Fibroblast of skin of left biceps (primary cell): ENCODE results near the gene GNA12.
"Not testable (repeated sequence)": the region's sequence is repeated elsewhere in the genome, so short reads cannot be mapped to it uniquely, and the experiment has no call there.

ENCODE experiments used
- DNase-seq, 2 experiments: peaks; one replicate each; pipeline ENCODE4 v3.0.0-alpha.2; 2013; ENCODE audit warnings: low read depth in 2 of 2

The GNA12 gene

DNA sequence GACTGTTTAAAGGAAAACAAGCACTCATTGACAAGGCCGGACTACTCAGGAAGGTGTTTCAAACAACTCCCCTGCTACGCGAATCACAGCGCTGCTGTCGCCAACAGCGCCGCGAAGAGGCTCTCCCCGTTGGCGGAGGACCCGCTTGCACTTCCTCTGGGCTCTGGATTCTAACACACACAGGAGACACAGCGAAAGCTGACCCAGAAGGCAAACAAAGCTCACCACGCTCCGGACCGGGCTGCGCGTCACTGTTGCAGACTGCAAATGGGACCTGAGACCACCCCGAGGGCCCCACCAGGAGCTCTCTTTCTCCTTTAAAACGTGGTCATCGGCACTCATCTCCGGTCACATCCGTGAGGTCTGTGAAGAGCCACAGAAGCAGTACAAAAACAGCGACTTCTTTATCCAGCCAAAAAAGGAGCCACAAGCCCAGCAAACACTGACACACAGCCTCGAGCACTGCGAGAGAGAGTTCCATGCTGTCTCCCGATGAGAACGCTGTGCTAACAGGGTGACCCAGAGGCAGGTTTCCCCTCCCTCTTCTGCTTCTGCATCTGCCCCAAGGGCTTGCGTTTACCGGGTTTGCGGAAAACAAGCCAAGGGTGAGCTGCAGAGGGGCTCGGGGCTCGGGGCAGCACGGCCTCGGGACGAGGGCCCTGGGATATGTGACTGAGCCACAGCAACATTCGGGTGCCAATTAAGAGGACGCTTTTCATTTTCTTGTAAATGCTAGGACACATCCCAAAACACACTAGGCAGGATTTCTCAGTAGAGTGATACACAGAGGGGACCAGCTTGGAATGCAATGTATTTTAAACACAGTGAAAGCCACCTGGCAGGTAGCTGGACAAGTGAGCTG lies 114.8 kb downstream of the GNA12 start:
- no peak for DNase-seq

DNA sequence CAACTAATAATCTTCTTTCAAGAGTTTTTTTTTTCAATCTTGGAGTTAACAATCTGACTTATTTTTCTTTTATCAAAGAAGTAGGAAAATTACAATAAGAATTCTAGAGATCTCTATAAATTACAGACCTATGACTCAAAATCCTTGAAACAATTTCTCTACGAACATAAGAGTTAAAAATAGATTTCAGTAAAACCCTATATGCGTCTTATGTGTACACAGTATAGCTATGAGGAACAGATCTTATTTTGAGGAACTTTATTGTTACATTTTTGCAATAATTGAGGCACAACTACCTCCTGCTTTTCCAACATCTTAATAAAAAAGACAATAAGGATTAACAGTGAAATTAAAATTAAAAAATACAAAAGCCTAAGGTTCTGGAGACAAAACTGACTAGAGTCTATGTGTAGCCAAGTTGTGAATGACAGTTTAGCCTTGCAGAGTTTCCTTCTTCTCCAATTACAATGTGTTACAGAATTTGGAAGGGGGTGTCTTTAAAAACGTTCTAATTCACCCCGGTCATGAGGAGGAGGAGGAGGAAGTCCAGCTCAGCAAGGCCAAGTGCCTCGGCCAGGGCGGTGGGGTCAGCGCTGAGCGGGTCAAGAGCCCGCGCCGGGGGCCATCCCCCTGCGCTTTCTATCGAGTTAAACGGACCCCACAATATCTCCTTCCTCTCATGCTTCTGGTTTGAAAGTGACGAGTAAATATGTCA lies 115.6 kb downstream of the GNA12 start:
- no peak for DNase-seq

DNA sequence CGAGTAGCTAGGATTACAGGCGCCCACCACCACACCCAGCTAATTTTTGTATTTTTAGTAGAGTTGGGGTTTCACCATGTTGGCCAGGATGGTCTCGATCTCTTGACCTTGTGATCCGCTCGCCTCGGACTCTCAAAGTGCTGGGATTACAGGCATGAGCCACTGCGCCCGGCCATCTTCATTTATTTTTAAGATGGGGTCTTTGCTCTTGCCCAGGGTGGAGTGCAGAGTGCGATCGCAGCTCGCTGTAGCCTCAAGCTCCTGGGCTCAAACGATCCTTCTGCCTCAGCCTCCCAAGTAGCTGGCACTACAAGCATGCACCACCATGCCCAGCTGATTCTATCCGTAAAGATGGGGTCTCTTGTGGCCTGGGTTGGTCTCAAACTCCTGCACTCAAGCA lies 116.9 kb downstream of the GNA12 start:
- DNase-seq: not testable (repeated sequence)

DNA sequence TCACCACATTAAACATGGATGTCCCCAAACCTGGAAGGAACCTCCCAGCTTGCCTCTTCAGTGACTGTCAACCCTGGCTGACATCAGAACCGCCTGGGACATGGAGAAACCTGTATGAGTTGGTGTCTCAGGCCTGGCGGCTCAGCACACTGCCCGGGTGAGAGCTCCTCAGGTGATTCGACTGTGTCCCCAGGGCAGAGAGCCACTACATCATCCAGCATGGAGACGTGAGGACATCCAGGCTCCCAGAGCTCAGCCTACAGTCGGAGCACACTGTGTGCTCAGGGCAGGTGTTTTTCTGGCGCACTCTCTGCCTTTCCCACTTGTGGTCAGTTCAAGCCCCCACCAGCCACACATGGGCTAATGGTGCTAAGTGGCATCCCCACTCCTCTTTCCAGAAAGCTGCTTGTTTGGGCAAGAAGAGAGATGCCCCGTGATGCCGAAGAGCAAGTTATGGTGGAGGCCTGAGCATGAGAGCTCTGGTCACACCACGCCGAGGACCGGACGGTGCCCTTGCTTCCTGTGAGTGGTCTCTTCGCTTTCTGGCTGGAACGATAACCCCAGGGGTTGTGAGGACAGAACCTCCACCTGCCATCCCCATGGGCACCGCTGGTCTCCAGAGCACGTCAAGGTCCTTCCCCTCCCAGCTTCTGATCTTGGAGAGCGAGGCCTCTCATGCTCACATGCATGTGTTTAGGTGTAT lies 117.6 kb downstream of the GNA12 start:
- no peak for DNase-seq

DNA sequence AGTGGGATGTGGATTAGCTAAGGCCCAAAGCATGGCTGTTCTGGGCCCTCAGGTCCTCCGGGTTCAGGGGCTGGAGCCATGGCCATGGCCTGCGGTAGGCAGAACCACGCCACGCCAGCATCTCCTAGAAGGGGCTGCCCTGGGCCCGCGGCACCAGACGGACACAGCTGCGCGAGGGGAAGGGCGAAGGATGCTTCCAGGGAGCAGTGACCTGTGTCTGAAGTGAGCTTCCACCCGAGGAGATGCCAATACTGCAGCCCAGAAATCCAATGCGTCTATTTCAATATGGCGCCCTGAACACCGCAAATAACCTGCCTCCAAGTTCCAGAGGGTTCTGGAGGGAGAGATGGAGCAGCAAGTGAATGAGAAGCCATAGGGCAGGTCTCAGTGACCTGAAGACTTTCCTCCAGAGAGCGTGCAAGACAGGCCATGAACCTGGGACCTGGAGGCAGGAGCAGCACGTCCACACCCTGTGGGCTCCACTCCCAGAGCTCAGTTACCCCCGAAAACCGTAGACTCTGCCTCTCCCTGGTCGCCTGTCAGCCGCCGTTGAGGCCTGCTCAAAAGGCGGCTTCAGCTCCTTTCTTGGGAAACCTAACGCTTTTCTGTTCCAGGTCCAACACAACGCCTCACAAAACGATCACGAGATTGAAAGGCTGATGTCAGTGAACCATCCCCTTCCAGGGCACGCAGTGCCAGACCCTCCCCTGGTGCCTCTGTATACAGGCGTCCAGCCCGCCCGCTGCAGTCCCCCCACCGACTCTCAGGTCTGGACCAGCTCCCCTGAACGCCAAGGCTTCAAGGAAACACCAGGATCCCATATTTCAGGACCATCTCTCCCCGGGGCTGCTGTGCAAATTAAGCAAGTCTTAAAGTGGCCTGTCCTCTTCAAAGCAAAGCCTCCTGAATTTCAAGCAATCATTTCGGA lies 118.7 kb downstream of the GNA12 start:
- no peak for DNase-seq

DNA sequence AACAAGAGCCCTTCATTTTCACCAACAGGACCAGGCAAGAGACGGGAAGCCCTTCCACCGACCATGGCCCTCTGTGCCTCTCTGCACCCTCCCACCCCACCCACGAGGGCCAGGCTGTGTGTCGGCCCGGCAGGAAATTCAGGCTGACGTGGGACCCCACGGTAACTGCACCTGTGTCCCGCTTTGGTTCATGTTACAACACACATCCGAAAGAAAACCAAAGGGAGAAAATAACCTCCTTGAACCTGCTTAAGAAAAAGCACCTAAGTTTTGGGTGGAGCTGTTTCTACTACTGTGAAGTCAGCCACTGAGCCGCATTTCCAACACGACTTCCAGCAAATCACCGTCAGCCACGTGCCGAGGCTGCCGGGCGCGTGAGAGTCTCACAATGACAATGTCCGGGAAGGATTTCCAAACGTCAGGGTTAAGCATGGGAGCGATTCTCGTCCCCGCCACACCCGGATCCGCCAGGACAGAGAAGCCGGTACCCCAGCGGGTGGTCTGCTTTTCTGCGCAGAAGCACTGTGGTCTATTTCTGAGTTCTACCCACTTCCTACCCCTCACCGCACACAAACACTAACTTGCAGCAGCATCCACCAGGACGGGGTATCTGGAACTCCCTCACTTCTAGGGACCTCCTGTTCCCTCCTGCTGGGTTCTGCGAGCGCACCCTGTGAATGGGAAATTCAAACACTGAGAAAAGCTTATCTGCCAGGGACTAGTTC lies 119.5 kb downstream of the GNA12 start:
- no peak for DNase-seq

DNA sequence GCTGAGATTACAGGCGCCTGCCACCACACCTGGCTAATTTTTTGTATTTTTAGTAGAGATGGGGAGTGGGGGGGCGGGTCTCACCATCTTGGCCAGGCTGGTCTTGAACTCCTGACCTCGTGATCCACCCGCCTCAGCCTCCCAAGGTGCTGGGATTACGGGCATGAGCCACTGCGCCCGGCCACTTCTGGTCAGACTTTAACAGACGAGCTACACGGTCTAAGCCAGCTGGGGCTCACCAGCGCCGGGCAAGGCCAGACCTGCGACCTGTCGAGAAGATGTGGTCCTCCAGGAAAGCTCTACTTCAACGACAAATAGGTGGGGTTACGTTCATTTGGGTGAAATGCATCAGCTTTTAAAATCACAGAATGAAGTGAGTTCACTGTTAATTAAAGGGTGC lies 120.1 kb downstream of the GNA12 start:
- not testable (repeated sequence) for DNase-seq

DNA sequence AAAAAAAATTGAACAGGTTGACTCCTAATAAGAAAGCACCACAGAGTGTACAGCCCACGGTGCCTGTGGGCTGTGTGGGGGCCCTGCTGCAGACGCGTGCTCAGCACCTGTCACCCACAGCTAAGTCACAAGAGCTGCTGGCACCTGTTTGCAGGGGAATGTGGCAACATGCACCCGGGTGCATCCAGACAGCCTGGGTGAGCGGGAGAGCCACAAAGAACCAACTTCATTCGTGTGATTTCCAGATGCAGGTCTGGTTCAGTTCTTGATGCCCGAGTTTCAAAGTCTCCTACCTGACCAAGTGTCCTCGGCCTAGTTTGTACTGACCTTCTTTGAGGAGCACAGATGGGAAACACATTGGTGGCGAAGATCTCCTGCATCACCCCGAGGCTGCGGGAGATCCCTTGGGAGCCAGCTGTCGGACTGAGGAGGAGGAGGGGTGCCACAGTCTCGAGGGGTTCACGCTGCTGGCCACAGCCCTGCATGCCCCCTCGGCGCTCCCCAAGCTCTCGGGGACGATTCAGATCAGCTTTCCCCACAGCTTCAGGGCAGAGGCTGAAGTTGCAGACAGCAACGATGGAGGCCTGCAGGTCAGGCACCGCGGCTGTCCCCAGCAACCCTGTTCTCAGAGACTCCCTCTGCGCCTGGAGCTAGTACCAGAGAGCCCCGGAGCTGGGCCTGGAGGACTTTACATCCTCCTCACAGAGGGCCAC lies 120.8 kb downstream of the GNA12 start:
- no peak for DNase-seq

DNA sequence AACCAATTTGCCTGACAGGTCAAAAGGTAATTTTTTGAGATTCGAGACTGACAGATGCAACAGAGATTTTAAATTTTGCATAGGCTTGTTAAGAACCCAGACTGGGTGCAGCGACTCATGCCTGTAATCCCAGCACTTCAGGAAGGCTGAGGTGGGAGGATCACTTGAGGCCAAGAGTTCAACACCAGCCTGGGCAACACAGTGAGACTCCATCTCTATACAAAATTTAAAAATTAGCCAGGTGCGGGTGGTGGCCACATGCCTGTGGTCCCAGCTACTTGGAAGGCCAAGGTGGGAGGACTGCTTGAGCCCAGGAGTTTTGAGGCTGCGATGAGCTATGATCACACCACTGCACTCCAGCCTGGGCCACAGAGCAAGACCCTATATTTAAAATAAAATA lies 121.5 kb downstream of the GNA12 start:
- DNase-seq: no peak

DNA sequence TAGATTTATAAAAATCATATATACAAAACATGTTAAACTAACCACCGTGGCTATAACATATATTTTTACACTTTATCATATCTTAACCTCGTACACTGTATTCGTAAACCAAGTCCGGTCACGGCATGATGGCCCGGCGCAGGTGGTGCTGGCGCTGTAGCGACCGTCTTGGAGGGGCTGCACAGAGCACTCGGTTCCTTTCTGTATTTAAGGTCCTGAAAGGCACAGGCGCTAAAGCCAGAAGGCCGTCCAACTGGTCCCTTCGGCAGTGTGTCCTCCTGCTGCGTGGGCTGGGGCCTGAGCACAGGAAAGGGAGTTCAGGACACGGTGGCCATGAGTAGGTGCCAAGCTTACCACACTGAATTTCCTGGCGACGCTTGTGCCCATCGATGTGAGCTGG lies 122.3 kb downstream of the GNA12 start:
- DNase-seq: no peak

DNA sequence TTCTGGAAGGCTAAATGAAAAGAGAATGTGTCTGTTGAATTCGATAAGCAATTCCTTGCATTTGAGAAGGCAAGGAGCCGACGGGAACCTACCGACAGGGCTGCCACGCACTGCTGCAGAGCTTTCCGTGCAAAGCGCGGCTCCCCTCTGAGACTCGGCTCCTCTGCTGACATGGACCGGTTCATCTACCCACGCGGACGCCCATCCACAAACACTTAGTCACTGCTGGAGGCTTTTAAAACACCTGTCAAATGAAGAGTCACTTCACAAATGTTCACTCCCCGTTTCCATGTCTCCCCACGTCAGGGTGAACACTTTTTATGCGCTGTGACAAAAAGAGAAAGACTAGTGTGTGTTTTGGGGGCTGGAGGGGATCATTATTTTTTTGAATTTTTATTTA lies 124.1 kb downstream of the GNA12 start:
- DNase-seq: no peak

DNA sequence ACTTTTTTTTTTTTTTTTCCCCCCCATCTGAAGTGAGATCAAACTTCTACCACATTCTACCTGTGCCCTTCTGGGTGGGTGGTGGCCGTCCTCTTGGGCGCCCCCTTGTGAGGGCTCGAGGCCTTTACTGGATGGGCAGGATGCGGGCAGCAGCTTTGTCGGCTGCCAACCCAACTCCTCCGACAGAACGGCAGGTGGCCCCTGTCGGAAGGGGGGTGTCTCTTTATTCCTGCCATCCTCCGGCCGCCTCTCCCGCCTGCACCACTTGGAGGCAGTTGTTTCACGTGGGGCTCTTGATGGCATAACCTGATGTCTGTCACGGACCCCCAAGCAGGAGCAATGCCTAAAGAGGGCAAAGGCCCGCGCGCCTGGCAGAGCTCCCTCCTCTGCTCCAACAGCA lies 125.1 kb downstream of the GNA12 start:
- no peak for DNase-seq

DNA sequence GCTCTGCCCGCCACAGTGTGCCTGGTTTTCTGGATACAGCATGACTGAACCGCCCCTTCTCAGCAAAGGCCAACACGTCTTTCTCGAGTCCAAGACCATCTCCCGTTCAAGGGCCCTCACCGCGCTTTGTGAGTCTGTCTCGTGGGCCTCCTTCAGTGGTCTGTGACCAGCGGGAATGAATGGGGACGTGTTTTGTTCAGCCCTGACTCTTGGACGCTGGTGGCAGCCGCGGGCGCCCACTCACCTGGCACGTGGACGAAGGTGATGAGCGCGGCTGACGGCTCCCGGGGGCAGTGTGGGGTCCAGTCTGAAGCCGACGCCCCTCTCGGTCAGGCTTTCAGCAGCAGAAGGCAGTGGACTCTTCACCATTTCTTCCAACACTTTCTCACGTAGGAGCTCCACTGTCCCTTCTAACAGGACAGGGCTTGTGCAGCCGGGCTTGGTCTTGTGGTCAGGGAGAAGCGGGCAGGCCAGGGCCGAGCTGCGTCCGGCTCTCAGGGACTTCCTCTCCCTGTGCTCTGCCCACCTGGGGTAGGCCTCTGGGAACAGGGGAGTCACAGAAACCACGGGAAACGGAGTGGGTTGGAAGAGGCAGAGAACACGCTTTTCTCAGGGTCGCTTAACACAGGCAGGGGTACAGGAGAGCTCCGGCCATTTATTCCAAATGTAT lies 125.7 kb downstream of the GNA12 start:
- DNase-seq: no peak

DNA sequence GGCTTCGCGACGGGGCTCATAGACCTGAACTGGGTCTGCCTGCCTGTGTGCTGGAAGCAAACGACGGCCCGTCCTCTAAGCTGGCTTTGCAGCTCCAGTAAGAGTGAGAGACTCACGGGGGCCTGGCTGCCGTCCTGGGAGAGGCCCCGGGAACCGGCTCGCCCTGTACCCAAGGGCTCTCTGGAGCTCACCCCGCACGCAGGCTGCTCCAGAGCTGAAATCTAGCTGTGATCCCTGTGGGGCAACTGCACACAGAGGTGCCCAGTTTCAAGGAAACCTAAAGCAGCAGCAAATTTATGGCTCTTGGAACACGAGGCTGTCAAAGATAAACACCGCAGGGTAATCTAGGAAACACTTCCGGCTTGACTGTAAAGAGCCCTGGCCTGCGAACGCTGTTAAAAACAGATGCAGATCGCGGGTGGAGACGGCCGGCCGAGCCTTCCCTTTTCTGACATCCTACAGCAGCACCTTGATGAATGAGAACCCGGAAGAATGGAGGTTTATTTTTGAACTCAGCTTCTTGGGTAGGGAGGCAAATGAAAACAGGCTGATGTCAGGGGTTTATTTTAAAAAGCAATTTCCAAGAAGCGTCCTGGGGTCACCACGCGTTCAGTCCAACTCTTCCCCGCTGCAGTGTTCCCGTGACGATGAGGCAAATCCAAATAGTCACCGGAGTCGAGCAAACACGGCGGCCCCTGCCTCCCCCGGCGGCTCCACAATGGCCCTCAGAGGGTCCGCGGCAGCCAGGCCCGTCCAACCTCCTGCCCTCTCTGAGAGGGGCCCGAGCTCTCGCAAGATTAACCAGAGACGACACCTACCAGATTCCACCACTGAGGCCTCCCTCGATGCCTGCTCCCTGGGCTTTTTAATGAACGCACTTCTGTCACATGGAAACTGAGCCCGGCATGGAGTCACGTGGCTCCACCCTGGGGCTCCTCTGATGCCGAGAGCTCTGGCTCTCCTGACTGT lies 126.5 kb downstream of the GNA12 start:
- DNase-seq: no peak

DNA sequence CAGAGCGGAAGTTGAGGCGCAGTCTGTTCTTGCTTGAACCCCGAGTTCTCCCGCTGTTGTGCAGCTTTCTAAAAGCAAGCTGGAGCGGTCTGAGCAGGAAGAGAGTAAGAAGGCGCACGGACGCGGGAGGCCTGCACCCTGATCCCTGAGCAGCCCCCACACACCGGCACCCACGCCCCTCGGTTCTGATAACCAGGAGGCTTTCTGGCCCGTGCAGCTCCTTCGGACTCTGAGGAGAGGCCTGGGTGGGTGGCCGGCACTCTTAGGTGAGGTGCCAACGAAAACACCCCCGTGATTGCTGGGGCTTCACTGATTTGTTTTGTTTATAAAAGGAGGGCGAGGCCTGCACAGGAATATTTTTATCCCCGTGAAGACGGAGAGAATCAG lies 127.2 kb downstream of the GNA12 start:
- no peak for DNase-seq

DNA sequence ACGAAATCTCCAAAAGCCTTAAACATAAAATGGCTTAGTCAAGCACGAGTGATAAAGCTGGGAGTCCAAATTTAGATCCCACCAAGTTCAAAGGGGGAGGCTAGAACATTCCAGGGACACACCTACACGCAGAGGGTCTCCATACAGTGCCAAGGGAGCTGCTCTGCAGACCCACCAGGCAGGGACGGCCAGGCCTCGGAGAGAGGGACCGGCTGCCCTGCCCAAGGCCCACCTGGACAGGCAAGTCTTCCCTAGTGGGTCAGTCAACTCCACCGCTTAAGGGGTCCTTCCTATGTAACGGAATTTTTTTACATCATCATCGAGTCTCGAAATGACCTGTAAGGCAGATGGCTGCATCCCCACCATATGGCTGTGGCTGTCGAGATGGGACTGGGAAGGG lies 127.6 kb downstream of the GNA12 start:
- no peak for DNase-seq

DNA sequence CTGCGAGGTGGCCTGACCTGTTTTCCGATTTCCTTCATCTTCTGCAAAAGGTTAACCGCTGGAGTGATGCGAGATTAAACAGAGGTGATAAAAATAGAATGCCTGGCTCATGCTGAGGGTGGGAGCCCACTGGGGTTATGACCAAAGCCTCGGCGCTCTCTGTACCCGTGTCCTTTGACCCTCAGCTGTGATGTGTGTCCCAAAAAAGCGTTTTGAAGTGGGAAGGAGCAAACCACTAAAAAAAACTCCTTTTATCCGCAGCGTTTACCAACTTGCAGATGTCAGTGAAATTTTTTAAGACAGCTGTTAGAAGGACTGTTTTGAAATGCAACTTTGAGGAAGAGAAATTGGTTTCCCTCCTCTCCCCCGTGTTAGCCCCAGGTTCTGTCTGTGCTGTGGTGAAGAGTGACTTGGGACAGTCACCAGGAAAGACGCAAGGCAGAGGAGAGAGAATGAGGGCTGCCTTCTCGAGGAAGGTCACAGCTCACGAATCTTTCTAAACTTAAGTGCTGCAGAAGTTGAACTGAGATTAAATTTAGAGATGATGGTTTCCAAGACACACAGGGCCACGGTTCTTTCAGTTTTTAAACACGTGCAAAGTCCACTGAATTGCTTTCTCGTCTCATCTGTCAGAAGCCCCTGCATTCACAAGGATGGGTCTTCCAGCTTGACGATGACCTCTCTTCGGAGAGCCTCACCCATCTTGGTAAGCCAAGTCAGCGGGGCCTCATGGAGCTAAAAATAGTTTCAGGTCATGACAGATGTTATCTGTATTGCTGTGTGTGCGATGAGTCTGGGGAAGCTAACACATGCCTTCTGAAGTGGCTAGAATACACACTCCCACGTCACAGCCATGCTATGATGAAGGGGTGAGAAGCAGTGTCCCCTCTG lies 128.5 kb downstream of the GNA12 start:
- no peak for DNase-seq
